GM12878 (cell line): ENCODE data around the gene LIN7B.

Source experiments
- CBX3 ChIP-seq: fragments of 200-600 bp; sonication (generic); IDR thresholded peaks from 2 replicates; pipeline ENCODE4 v1.6.1; 2016; ENCODE audit warnings: low read depth, borderline replicate concordance
- CHD1 ChIP-seq: IDR thresholded peaks from 2 replicates; pipeline ENCODE4 v1.6.1; 2012; ENCODE audit warnings: low read depth, low read length, improper control_type of control experiment
- CREM ChIP-seq: IDR thresholded peaks from 2 replicates; pipeline ENCODE4 v1.6.1; 2014; ENCODE audit warnings: antibody characterized with exemption, low read depth
- EP300 ChIP-seq, 2 experiments: fragments of 150-350 bp in 1 of 2; IDR thresholded peaks; 2 replicates each; pipeline ENCODE4 v1.6.1; 2011 to 2012; ENCODE audit warnings: low read depth in 2 of 2, low read length in 2 of 2, borderline replicate concordance in 1 of 2, improper control_type of control experiment in 1 of 2, inconsistent platforms in 1 of 2; ENCODE audit not compliant: control insufficient read depth in 1 of 2
- EZH2 ChIP-seq: IDR thresholded peaks from 2 replicates; pipeline ENCODE4 v1.6.1; 2012; ENCODE audit warnings: low read depth, mild to moderate bottlenecking, control low read depth, inconsistent platforms, low read length, borderline replicate concordance; ENCODE audit not compliant: control insufficient read depth
- HDAC2 ChIP-seq: fragments of 200-600 bp; sonication (generic); IDR thresholded peaks from 2 replicates; pipeline ENCODE4 v1.6.1; 2017
- POLR2A ChIP-seq: IDR thresholded peaks from 2 replicates; pipeline ENCODE4 v1.6.1; 2011; ENCODE audit warnings: low read depth, mild to moderate bottlenecking, low read length
- RAD21 ChIP-seq: IDR thresholded peaks from 2 replicates; pipeline ENCODE4 v1.6.1; 2011; ENCODE audit warnings: mild to moderate bottlenecking, low read depth, low read length, moderate library complexity; ENCODE audit not compliant: insufficient read depth
- SIN3A ChIP-seq: IDR thresholded peaks from 2 replicates; pipeline ENCODE4 v1.6.1; 2012; ENCODE audit warnings: low read depth, low read length, improper control_type of control experiment
- YBX1 ChIP-seq: fragments of 450-650 bp; IDR thresholded peaks from 2 replicates; pipeline ENCODE4 v1.6.1; 2016; ENCODE audit warnings: antibody characterized with exemption
- YY1 ChIP-seq: IDR thresholded peaks from 2 replicates; pipeline ENCODE4 v1.6.1; 2011; ENCODE audit warnings: low read depth, mild to moderate bottlenecking, low read length
- TF ChIP-seq, protein P1 (sequence below), 3 experiments: IDR thresholded peaks in 2 of 3; conservative IDR thresholded peaks in 1 of 3; 2 replicates each; pipeline ENCODE4 v1.5.1; 2011; ENCODE audit warnings: low read depth in 3 of 3, low read length in 3 of 3, mild to moderate bottlenecking in 3 of 3, control low read depth in 2 of 3, moderate library complexity in 2 of 3, inconsistent platforms in 1 of 3, mixed read lengths in 1 of 3; ENCODE audit not compliant: control insufficient read depth in 2 of 3, insufficient read depth in 1 of 3; ENCODE audit errors: extremely low read depth in 1 of 3

- TF ChIP-seq EZH2 (no peak), EP300 (IDR thresholded peaks at IDR 0.05; ENCODE audit: borderline replicate concordance in 1 of 2, control insufficient read depth in 1 of 2, low read depth in 2 of 2, low read length in 2 of 2) (no peak), HDAC2 (no peak), RAD21 (no peak), CHD1 (no peak), YBX1 (no peak), CBX3 (no peak), POLR2A (no peak), CREM (no peak), YY1 (no peak), SIN3A (no peak)
- TF ChIP-seq, protein P1, sequence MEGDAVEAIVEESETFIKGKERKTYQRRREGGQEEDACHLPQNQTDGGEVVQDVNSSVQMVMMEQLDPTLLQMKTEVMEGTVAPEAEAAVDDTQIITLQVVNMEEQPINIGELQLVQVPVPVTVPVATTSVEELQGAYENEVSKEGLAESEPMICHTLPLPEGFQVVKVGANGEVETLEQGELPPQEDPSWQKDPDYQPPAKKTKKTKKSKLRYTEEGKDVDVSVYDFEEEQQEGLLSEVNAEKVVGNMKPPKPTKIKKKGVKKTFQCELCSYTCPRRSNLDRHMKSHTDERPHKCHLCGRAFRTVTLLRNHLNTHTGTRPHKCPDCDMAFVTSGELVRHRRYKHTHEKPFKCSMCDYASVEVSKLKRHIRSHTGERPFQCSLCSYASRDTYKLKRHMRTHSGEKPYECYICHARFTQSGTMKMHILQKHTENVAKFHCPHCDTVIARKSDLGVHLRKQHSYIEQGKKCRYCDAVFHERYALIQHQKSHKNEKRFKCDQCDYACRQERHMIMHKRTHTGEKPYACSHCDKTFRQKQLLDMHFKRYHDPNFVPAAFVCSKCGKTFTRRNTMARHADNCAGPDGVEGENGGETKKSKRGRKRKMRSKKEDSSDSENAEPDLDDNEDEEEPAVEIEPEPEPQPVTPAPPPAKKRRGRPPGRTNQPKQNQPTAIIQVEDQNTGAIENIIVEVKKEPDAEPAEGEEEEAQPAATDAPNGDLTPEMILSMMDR (IDR thresholded peaks at IDR 0.05 in 2 of 3, conservative IDR thresholded peaks at IDR 0.05 in 1 of 3; ENCODE audit: control insufficient read depth in 2 of 3, extremely low read depth in 1 of 3, insufficient read depth in 1 of 3, low read depth in 3 of 3, low read length in 3 of 3): no peak
Measured at GRCh38 chr19:49154279-49154678, 40.1 kb downstream of the LIN7B start.
